Measurements from ENCODE around the gene KCMF1. TPM values are rescaled to one million over a fixed set of nuclear protein-coding genes. Genes with fewer than 3 reads are reported as not detected.
A peak's percentile ranks its signal among the peaks of the same experiment; 100 is the strongest.

Gene KCMF1
- polyA plus RNA-seq, 1 of the 3 experiments (the other 2 are of a cell fraction): 37.0 TPM

GRCh38 chr2:84958135-84959059 is 12.6 kb upstream of the KCMF1 start (continued):
- no peak for TF ChIP-seq GATA2 (CRISPR knock-in tag; IDR thresholded peaks at IDR 0.05)
- TF ChIP-seq JUND (IDR thresholded peaks at IDR 0.05): peak; percentile 38
- peak; percentile 94 for TF ChIP-seq TEAD4 (IDR thresholded peaks at IDR 0.05; ENCODE audit: borderline replicate concordance, insufficient read depth)
- TF ChIP-seq EZH2phosphoT487 (IDR thresholded peaks at IDR 0.05; ENCODE audit: borderline replicate concordance, low read depth): no peak
- TF ChIP-seq GABPA (IDR thresholded peaks at IDR 0.05; ENCODE audit: low read depth): no peak
- TF ChIP-seq, protein P1, sequence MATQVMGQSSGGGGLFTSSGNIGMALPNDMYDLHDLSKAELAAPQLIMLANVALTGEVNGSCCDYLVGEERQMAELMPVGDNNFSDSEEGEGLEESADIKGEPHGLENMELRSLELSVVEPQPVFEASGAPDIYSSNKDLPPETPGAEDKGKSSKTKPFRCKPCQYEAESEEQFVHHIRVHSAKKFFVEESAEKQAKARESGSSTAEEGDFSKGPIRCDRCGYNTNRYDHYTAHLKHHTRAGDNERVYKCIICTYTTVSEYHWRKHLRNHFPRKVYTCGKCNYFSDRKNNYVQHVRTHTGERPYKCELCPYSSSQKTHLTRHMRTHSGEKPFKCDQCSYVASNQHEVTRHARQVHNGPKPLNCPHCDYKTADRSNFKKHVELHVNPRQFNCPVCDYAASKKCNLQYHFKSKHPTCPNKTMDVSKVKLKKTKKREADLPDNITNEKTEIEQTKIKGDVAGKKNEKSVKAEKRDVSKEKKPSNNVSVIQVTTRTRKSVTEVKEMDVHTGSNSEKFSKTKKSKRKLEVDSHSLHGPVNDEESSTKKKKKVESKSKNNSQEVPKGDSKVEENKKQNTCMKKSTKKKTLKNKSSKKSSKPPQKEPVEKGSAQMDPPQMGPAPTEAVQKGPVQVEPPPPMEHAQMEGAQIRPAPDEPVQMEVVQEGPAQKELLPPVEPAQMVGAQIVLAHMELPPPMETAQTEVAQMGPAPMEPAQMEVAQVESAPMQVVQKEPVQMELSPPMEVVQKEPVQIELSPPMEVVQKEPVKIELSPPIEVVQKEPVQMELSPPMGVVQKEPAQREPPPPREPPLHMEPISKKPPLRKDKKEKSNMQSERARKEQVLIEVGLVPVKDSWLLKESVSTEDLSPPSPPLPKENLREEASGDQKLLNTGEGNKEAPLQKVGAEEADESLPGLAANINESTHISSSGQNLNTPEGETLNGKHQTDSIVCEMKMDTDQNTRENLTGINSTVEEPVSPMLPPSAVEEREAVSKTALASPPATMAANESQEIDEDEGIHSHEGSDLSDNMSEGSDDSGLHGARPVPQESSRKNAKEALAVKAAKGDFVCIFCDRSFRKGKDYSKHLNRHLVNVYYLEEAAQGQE (IDR thresholded peaks at IDR 0.05; ENCODE audit: low read depth, low read length): peak; percentile 67; the same call in 1 of the 2 replicates
- TF ChIP-seq SIN3A (IDR thresholded peaks at IDR 0.05; ENCODE audit: borderline replicate concordance, low read depth, low read length): no peak
- TF ChIP-seq FOXM1 (IDR thresholded peaks at IDR 0.05; ENCODE audit: low read depth): 0 out of 2 replicates have a peak, but pooled peaks have one; percentile 30
- peak; percentile 64 for TF ChIP-seq MAX (IDR thresholded peaks at IDR 0.05; ENCODE audit: low read depth)

DNA sequence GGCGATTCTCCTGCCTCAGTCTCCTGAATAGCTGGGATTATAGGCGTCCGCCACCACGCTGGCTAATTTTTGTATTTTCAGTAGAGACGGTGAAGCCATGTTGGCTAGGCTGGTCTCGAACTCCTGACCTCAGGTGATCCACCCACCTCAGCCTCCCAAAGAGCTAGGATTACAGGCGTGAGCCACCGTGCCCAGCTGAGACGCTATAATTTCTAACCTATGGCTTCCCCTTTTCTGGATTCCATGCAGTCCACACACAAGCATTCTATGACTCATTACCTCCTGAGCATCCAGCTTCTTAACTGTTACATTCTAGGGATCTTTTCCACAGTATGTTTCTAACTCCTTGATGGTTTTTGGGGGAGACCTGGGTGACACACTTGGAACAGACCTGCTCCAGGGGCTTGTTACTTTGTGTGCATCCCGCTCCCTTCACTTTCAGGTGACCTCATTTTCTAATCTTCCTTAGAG is 11.8 kb upstream of the KCMF1 start:
- Histone ChIP-seq H3K36me3 (replicated peaks in 1 of 2; ENCODE audit: control insufficient read depth in 1 of 2, insufficient read depth in 2 of 2, low read length in 1 of 2) (peaks cover 0 to 16% of the 10 kb centered on the region in 2 experiments), H3K9me3 (no peaks in the 10 kb centered on the region), H3K27me3 (ENCODE audit: insufficient read depth) (no peaks in the 10 kb centered on the region), H3K79me2 (ENCODE audit: insufficient read depth) (peaks cover 29% of the 10 kb centered on the region), H2AFZ (ENCODE audit: low read depth) (no peak overlapping the region), H3K9ac (peak overlapping the region; percentile 47; the same call in 1 of the 2 replicates), H3K9me2 (no peaks in the 10 kb centered on the region), H3K4me3 (ENCODE audit: low read depth in 2 of 2, low read length in 1 of 2) (0 out of 4 replicates have a peak overlapping the region, but pooled peaks of 1 of the 2 experiments have one; percentile 22), H3F3A (replicated peaks; ENCODE audit: insufficient read depth) (peaks cover 37% of the 10 kb centered on the region), H3K27ac (ENCODE audit: low read depth in 2 of 2, low read length in 1 of 2) (peak overlapping the region; percentile 24 to 97; a peak in 3 of 4 replicates), H3K4me2 (peak overlapping the region; percentile 58), H4K20me1 (ENCODE audit: insufficient read depth) (no peaks in the 10 kb centered on the region), H3K4me1 (ENCODE audit: control insufficient read depth in 1 of 2, insufficient read depth in 2 of 2, low read depth in 1 of 2, low read length in 1 of 2) (peaks cover 5 to 30% of the 10 kb centered on the region in 2 experiments; a peak in 3 of 4 replicates)
- POLR2A ChIA-PET: interaction anchor here (0.7 kb wide), 1 partner anchor 11 kb away, joined by 3 read pairs; no protein-coding TSS in a partner anchor
- CTCF ChIA-PET: interaction anchor here (0.6 to 1.6 kb wide), 3 partner anchors 15 to 173 kb away, joined by 3 to 8 read pairs (median 3); no protein-coding TSS in a partner anchor
- WGBS (ENCODE audit: low lambda C conversion rate): 61% methylated on average over 10 of the region's 10 CpGs
- DNase-seq: no peak
- TF ChIP-seq POLR2AphosphoS5 (IDR thresholded peaks at IDR 0.05; ENCODE audit: low read depth, low read length): no peak; the same call in 1 of the 2 replicates
- TF ChIP-seq, protein P2, sequence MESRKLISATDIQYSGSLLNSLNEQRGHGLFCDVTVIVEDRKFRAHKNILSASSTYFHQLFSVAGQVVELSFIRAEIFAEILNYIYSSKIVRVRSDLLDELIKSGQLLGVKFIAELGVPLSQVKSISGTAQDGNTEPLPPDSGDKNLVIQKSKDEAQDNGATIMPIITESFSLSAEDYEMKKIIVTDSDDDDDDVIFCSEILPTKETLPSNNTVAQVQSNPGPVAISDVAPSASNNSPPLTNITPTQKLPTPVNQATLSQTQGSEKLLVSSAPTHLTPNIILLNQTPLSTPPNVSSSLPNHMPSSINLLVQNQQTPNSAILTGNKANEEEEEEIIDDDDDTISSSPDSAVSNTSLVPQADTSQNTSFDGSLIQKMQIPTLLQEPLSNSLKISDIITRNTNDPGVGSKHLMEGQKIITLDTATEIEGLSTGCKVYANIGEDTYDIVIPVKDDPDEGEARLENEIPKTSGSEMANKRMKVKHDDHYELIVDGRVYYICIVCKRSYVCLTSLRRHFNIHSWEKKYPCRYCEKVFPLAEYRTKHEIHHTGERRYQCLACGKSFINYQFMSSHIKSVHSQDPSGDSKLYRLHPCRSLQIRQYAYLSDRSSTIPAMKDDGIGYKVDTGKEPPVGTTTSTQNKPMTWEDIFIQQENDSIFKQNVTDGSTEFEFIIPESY (IDR thresholded peaks at IDR 0.05; ENCODE audit: borderline replicate concordance, low read depth): no peak
- peak; percentile 74 for TF ChIP-seq JUND (IDR thresholded peaks at IDR 0.05)
- TF ChIP-seq YY1 (IDR thresholded peaks at IDR 0.05; ENCODE audit: low read depth): 0 out of 2 replicates have a peak, but pooled peaks have one; percentile 25
- TF ChIP-seq EP300 (IDR thresholded peaks at IDR 0.05; ENCODE audit: borderline replicate concordance in 1 of 2, low read depth in 1 of 2, low read length in 1 of 2): peak in 1 of 2 experiments; percentile 25; a peak in 1 of 4 replicates
- TF ChIP-seq FOSL2 (IDR thresholded peaks at IDR 0.05; ENCODE audit: borderline replicate concordance, low read depth): peak; percentile 75
